ENCODE results near the gene FOSL1.
A peak's percentile ranks its signal among the peaks of the same experiment; 100 is the strongest.
"Not testable (repeated sequence)": the region's sequence is repeated elsewhere in the genome, so short reads cannot be mapped to it uniquely, and the experiment has no call there.

FOSL1 gene

DNA sequence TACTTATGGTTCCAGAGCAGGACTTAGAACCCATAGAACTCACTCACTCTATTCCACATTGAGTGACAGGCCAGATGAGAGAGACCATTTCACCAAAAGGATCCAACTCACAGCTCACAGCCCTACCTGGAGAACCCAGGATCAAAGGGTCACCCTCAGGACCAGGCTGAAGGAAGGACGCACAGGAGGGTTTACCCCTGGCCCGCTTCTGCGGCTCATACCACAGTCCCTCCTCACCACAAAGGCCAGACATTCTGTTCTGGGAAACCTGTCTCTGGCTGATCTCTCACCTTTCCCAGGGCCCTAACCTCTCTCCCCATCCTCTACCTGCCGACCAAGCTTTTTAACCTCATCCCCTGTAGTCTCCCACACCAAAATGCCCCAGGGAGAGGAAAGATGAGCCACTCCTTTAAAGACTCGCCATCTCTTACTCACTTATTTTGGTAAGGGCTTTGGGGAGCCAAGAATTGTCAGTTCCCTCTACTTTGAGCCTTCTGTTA, 4.7 kb downstream of the FOSL1 start:
- no peak for DNase-seq

- DNase-seq = no peak
These were observed 6.1 kb downstream of the FOSL1 start for GRCh38 chr11:65894034-65894591.

- no peak for DNase-seq
These were observed 7.4 kb downstream of the FOSL1 start for GRCh38 chr11:65892661-65893317.

GRCh38 chr11:65892137-65892540, 8.0 kb downstream of the FOSL1 start:
- DNase-seq = not testable (repeated sequence)

- no peak for DNase-seq
These were observed 8.7 kb downstream of the FOSL1 start for GRCh38 chr11:65891219-65892136.

DNA sequence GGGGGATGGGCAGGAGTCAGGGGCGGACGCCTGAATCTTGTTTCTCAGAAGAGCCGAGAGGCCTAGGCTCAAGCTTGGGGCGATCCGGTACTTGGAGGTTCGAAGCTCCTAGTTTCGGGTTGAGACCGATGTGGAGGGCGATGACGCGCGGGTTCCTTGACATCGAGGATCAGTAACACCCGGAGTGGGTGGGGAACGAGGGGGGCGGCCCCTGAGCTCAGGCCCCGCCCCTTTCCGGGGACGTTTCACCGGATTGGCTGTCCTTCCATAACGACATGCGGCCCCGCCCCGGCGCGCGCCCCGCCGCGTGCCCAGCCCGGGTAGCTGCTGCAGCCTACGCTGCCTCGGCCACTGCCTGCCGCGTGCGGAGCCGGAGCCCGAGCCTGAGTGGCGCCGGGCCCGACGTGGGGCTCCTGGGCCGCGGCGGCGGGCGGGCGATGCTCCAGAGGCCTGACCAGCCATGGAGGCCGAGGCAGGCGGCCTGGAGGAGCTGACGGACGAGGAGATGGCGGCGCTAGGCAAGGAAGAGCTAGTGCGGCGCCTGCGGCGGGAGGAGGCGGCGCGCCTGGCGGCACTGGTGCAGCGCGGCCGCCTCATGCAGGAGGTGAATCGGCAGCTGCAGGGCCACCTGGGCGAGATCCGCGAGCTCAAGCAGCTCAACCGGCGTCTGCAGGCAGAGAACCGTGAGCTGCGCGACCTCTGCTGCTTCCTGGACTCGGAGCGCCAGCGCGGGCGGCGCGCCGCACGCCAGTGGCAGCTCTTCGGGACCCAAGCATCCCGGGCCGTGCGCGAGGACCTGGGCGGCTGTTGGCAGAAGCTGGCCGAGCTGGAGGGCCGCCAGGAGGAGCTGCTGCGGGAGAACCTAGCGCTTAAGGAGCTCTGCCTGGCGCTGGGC, 9.6 kb downstream of the FOSL1 start, which contains the start of gene CCDC85B:
Gene CCDC85B, plus strand, starts transcription at position 350 of the 895 bp plus-strand sequence. Its CDS starts 111 bp downstream, at position 461.
- DNase-seq = peak; percentile 96

- peak; percentile 96 for DNase-seq
These were observed 11.9 kb downstream of the FOSL1 start, which contains the start of gene FIBP for GRCh38 chr11:65888163-65888814. FIBP (minus strand) TSS chr11:65888471; CDS start chr11:65888418, 53 bp downstream.

DNA sequence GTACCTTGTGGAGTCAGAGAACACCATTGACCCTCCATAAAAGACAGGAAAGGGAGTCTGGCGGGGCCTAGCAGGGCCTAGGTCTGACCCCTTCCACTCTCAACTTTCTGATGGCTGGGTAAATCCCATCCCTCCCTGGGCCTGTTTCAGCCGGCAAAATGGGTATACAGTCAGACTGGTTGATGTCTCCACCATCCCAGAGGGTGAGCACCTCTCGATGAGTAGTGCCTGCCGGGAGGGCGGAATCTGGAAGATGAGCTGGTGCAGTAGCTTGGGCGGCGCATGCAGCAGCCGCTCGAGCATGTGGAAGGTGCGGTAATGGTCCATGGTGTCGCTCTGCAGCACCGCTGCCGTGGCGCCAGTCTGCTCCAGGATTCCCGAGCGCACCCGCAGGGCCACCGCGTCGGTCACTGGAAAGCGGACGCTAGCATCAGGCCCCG, 12.4 kb downstream of the FOSL1 start:
- no peak for DNase-seq

DNA sequence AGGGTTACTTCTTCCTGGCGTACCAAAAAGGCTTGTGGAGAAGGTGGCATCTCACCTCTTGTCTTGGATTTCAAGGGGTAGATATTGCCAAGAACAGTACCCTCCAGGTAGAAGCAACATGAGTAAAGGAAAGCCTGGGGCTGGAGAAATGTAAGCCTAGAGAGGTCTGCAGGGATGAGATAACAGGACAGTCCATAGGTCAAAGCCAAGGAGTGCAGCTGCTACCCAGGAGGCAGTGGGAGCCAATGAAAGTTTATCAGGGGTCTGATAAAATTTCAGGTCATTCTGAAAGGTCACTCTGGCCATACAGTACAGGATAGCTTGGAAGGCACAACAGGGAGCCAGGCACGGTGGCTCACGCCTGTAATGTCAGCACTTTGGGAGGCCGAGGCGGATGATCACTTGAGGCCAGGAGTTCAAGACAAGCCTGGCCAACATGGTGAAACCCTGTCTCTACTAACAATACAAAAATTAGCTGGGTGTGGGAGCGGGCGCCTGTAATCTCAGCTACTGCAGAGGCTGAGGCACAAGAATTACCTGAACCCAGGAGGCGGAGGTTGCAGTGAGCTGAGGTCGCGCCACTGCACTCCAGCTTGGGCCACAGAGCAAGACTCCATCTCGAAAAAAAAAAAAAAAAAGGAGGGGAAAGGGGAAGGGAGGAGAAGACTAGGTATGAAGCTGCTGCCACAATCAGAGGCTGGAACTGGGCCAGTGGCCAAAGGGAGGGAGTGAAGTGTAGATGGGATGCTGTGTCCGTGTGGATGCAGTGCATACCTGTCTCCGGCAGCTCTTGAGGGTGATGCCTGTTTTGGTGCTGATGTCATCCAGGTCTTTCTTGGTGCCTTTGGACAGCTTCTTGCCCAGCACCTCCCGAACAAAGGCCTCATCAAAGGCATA, 13.1 kb downstream of the FOSL1 start:
- DNase-seq = no peak

GRCh38 chr11:65885808-65886536, 14.2 kb downstream of the FOSL1 start:
- no peak for DNase-seq

DNA sequence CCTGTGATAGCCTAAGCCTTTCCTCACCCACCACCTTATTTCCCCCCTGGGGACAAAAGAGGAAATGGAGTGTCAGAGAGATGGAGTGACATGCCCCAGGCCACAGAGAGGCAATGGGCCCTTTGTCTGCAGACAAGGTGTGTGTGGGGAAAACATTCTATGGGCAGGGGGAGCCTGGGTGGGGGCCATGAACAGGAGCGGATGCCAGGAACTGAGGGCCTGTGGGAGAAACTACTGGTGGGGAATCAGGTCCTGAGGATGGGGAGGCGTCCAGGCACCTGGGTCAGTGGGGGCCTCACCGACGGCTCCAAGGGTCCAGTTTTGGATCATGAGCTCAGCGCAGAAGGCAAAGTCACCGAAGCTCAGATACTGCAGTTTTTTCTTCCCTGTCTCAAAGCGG, 15.0 kb downstream of the FOSL1 start:
- DNase-seq = no peak

- peak; percentile 69 for DNase-seq
These were observed 15.5 kb downstream of the FOSL1 start for GRCh38 chr11:65884716-65885092.

- DNase-seq = no peak
These were observed 16.1 kb downstream of the FOSL1 start for GRCh38 chr11:65883786-65884715.

GRCh38 chr11:65883058-65883761, 17.0 kb downstream of the FOSL1 start:
- DNase-seq = no peak

DNA sequence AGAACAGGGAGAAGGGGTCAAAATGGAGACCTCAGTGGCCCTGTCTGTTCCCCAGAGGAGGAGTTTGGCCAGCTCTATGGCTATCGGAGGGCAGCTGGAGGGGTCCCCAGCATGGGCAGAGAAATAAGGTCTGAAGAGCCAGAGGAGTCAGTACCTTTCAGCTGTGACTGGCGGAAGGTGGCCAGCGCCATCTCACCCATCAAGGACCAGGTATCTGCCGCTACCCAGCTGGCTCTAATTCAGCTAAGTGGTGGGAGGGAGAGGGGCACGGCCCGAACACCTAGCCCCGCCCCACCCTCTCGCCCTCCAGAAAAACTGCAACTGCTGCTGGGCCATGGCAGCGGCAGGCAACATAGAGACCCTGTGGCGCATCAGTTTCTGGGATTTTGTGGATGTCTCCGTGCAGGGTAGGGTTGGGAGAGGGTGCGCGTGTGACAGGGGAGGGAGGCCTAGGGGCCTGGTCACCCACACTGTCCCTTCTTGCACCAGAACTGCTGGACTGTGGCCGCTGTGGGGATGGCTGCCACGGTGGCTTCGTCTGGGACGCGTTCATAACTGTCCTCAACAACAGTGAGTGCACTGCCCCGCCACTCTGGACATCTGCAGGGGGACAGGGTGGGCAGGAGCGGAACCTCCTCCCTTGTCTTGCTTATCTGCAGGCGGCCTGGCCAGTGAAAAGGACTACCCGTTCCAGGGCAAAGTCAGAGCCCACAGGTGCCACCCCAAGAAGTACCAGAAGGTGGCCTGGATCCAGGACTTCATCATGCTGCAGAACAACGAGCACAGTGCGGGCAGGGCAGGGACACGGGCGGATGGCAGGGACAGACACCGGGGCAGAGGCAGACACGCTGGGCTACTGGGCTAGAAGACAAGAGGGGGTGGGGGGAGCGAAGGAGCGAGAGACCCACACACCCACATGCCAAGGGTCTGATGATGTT, 17.8 kb downstream of the FOSL1 start:
- no peak for DNase-seq

DNA sequence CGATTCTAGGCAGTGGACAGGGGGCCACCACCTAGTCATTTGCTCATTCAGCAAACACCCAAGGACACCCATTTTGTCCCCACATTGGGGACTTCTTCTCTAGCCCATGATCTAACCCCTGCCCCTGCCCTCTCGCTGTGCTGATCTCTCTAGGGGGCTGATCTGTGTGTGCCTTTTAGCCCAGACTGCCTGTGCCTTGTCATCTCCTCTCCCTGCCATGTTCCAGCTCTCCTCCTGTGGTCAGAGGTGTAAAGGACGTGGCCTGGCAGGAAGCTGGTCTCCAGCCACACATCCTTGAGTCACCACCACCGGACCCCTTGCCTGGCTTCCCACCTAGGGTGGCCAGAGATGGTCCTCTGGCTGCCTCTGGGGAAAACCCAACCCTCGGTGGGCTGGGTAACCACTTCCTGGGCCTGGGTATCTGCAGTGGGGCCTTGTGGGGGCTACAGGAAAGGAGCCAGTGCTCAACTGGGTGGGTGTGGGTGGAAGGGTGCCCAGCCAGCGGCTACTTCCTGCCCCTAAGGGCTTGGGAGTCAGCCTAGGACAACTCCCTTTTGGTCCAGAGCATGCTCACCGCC, 19.3 kb downstream of the FOSL1 start:
- DNase-seq = peak; percentile 77

DNA sequence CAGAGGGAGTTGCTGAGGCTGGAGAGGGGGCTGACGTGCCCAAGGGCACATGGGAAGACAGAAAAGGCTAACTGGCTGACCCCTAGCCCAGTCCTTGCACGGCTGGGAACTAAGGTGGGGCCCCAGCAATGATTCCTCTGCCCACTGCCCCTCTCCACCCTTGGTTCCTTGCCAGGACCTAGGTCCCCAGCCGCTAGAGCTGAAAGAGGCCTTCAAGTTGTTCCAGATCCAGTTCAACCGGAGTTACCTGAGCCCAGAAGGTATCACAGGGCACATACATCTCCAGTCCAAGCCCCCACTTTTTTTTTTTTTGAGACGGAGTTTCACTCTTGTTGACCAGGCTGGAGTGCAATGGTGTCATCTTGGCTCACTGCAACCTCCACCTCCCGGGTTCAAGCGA, 20.2 kb downstream of the FOSL1 start:
- DNase-seq = no peak
